PC-3 (cell line): Measurements from ENCODE around the gene ABAT. TPM values are rescaled to one million over a fixed set of nuclear protein-coding genes. Genes with fewer than 3 reads are reported as not detected.
"Not testable (repeated sequence)": the region's sequence is repeated elsewhere in the genome, so short reads cannot be mapped to it uniquely, and the experiment has no call there.

Experiments
- ATAC-seq: fragments of 200-7000 bp; cut with Tn5 transposase; 2 replicates; pipeline ENCODE4 v1.9.1; 2020; ENCODE audit warnings: mild to moderate bottlenecking, moderate library complexity
- BruUV-seq: library from RNA; stranded (reverse); fragments of 400-500 nt; replicated peaks from 2 replicates; lab custom pipeline; 2021; lab: Mats Ljungman, UMichigan
- CTCF ChIA-PET: fragments of 300-600 bp; sonication (Branson Sonifier 250); formaldehyde crosslinking; loops from one replicate; lab custom pipeline; 2022; ENCODE audit warnings: antibody characterized with exemption; lab: Charles Lee
- POLR2A ChIA-PET: fragments of 300-600 bp; sonication (Branson Sonifier 250); formaldehyde crosslinking; loops from one replicate; lab custom pipeline; 2022; ENCODE audit warnings: antibody characterized with exemption; ENCODE audit not compliant: unreplicated experiment; lab: Charles Lee
- DNase-seq: peaks from one replicate; pipeline ENCODE4 v3.0.0-alpha.2; 2015
- H2AFZ ChIP-seq: fragments of 300-600 bp; sonication (generic); 2 replicates; pipeline ENCODE4 v1.6.0; 2016; ENCODE audit warnings: antibody characterized with exemption, low read length
- H3F3A ChIP-seq: fragments of 300-600 bp; sonication (generic); one replicate; pipeline ENCODE4 v1.6.0; 2017; ENCODE audit warnings: antibody characterized with exemption, low read length, control low read depth, mild to moderate bottlenecking; ENCODE audit not compliant: unreplicated experiment
- H3K27ac ChIP-seq: fragments of 300-600 bp; sonication (generic); 2 replicates; pipeline ENCODE4 v1.5.1; 2016; ENCODE audit warnings: mild to moderate bottlenecking, low read length
- H3K27me3 ChIP-seq: fragments of 300-600 bp; sonication (generic); 2 replicates; pipeline ENCODE4 v1.6.1; 2016; ENCODE audit warnings: low read length, mixed read lengths
- H3K36me3 ChIP-seq: fragments of 300-600 bp; sonication (generic); 2 replicates; pipeline ENCODE4 v1.6.1; 2016; ENCODE audit warnings: low read depth, mixed run types, low read length, mixed read lengths
- H3K4me1 ChIP-seq: fragments of 300-600 bp; sonication (generic); 2 replicates; pipeline ENCODE4 v1.5.1; 2016; ENCODE audit warnings: low read length; ENCODE audit not compliant: insufficient read depth
- H3K4me2 ChIP-seq: fragments of 300-600 bp; sonication (generic); 2 replicates; pipeline ENCODE4 v1.6.0; 2016; ENCODE audit warnings: low read length
- H3K4me3 ChIP-seq: fragments of 300-600 bp; sonication (generic); 2 replicates; pipeline ENCODE4 v1.5.1; 2016; ENCODE audit warnings: mild to moderate bottlenecking, low read length, mixed read lengths
- H3K79me2 ChIP-seq: fragments of 300-600 bp; sonication (generic); 2 replicates; pipeline ENCODE4 v1.6.1; 2017; ENCODE audit warnings: low read length, mixed read lengths
- H3K9ac ChIP-seq: fragments of 300-600 bp; sonication (generic); 2 replicates; pipeline ENCODE4 v1.6.0; 2016; ENCODE audit warnings: mild to moderate bottlenecking, low read length
- H3K9me2 ChIP-seq: fragments of 300-600 bp; sonication (generic); replicated peaks from 2 replicates; pipeline ENCODE4 v1.6.1; 2016; ENCODE audit warnings: mixed run types, low read length, mixed read lengths
- H3K9me3 ChIP-seq: fragments of 300-600 bp; sonication (generic); 2 replicates; pipeline ENCODE4 v1.6.1; 2016; ENCODE audit warnings: low read length, mixed read lengths
- H4K20me1 ChIP-seq: fragments of 300-600 bp; sonication (generic); 2 replicates; pipeline ENCODE4 v1.6.1; 2016; ENCODE audit warnings: low read length, mixed read lengths
- CTCF ChIP-seq: fragments of 300-600 bp; sonication (generic); conservative IDR thresholded peaks from 2 replicates; pipeline ENCODE4 v1.5.1; 2017; ENCODE audit warnings: antibody characterized with exemption, low read depth, mild to moderate bottlenecking, low read length
- EZH2 ChIP-seq: fragments of 300-600 bp; sonication (generic); IDR thresholded peaks from one replicate; pipeline ENCODE4 v1.6.1; 2017; ENCODE audit warnings: antibody characterized with exemption, mild to moderate bottlenecking, low read length; ENCODE audit not compliant: unreplicated experiment
- EZH2phosphoT487 ChIP-seq: fragments of 300-600 bp; sonication (generic); IDR thresholded peaks from 2 replicates; pipeline ENCODE4 v1.6.1; 2018; ENCODE audit warnings: mild to moderate bottlenecking, antibody characterized with exemption, low read length, borderline replicate concordance
- intact Hi-C: fragments of 100-400 bp; cut with micrococcal nuclease; formaldehyde crosslinking; loops from 2 replicates; pipeline ENCODE4 v1.9.0; 2023
- total RNA-seq: library from RNA; depleted of rRNA; stranded (reverse); fragments of >200 nt; gene quantifications from 2 replicates; pipeline ENCODE4 v1.2.3, GENCODE V29; 2014

Gene ABAT
- total RNA-seq, 1 experiment from 2014 or later, result 0.95 TPM

- no peak for ATAC-seq
- no TSS peak for BruUV-seq
- no peaks in the 10 kb centered on the region for H3K79me2 ChIP-seq
- no peaks in the 10 kb centered on the region for H4K20me1 ChIP-seq
- H3K9me2 ChIP-seq, result no peaks in the 10 kb centered on the region
- intact Hi-C loops, result no loop called here
- no peak overlapping the region for H3K4me2 ChIP-seq
- H3K27ac ChIP-seq, result no peak overlapping the region
- CTCF ChIA-PET, result no interaction called here
- no peaks in the 10 kb centered on the region for H3K27me3 ChIP-seq
- H3F3A ChIP-seq, result no peaks in the 10 kb centered on the region
- TF ChIP-seq EZH2 (no peak), CTCF (no peak), EZH2phosphoT487 (no peak)
- no peaks in the 10 kb centered on the region for H3K9me3 ChIP-seq
- no peaks in the 10 kb centered on the region for H3K36me3 ChIP-seq
- no peak for DNase-seq
- H2AFZ ChIP-seq, result no peak overlapping the region
- POLR2A ChIA-PET, result no interaction called here
- no peak overlapping the region for H3K4me3 ChIP-seq
- H3K4me1 ChIP-seq, result no peaks in the 10 kb centered on the region
- no peak overlapping the region for H3K9ac ChIP-seq
Observed at GRCh38 chr16:8703693-8704092, 29.3 kb downstream of the ABAT start.

GRCh38 chr16:8704098-8704497, 29.7 kb downstream of the ABAT start:
- ChIA-PET CTCF (no interaction called here), POLR2A (no interaction called here)
- DNase-seq, result no peak
- H3K36me3 ChIP-seq, result no peaks in the 10 kb centered on the region
- no peaks in the 10 kb centered on the region for H3K4me1 ChIP-seq
- no peak overlapping the region for H3K4me3 ChIP-seq
- no peak overlapping the region for H3K4me2 ChIP-seq
- TF ChIP-seq EZH2 (no peak), CTCF (no peak), EZH2phosphoT487 (no peak)
- intact Hi-C loops, result no loop called here
- no peaks in the 10 kb centered on the region for H3K79me2 ChIP-seq
- H3K9ac ChIP-seq, result no peak overlapping the region
- H3K9me3 ChIP-seq, result no peaks in the 10 kb centered on the region
- no TSS peak for BruUV-seq
- ATAC-seq, result no peak
- no peak overlapping the region for H2AFZ ChIP-seq
- H4K20me1 ChIP-seq, result no peaks in the 10 kb centered on the region
- H3K9me2 ChIP-seq, result no peaks in the 10 kb centered on the region
- H3K27ac ChIP-seq, result no peak overlapping the region
- H3F3A ChIP-seq, result no peaks in the 10 kb centered on the region
- no peaks in the 10 kb centered on the region for H3K27me3 ChIP-seq

- H4K20me1 ChIP-seq, intact Hi-C loops, H3K9me3 ChIP-seq, H3K4me2 ChIP-seq, H2AFZ ChIP-seq, H3K9me2 ChIP-seq, H3K9ac ChIP-seq, DNase-seq, H3F3A ChIP-seq, H3K79me2 ChIP-seq, H3K27ac ChIP-seq, ATAC-seq, H3K27me3 ChIP-seq, H3K4me1 ChIP-seq, BruUV-seq, POLR2A ChIA-PET, H3K4me3 ChIP-seq, H3K36me3 ChIP-seq: not testable (repeated sequence)
- CTCF ChIA-PET, result interaction anchor here (0.6 kb wide), 1 partner anchor 153 kb away, joined by 4 read pairs; no protein-coding TSS in a partner anchor
Observed at GRCh38 chr16:8705100-8705822, 30.8 kb downstream of the ABAT start.
